Right lobe of liver (tissue), 6 donors: ENCODE measurements around the gene PIF1. TPM values are rescaled to one million over a fixed set of nuclear protein-coding genes. Genes with fewer than 3 reads are reported as not detected.

ENCODE experiments used
- ATAC-seq, 4 donors: fragments of 200-7000 bp; cut with Tn5 transposase; one replicate each; pipeline ENCODE4 v1.9.1; 2020; ENCODE audit warnings: mild to moderate bottlenecking in 4 of 4, moderate library complexity in 4 of 4
- DNase-seq, 3 donors: peaks; one replicate each; pipeline ENCODE4 v3.0.0-alpha.2; 2020
- H3K27ac ChIP-seq, 3 donors: fragments of 200-600 bp; one replicate each; pipeline ENCODE4 v1.8.0; 2022
- H3K27me3 ChIP-seq, 2 donors: fragments of 200-600 bp; one replicate each; pipeline ENCODE4 v1.8.0; 2022
- H3K36me3 ChIP-seq, 4 donors: fragments of 200-600 bp; sonication (generic) in 1 of 4; one replicate each; pipeline versions ENCODE4 v1.5.1 to v1.8.0; 2017 to 2022; ENCODE audit warnings: control low read depth in 1 of 4
- H3K4me1 ChIP-seq, 4 donors: fragments of 200-600 bp; sonication (generic) in 1 of 4; one replicate each; pipeline versions ENCODE4 v1.5.1 to v1.8.0; 2017 to 2022; ENCODE audit warnings: control low read depth in 1 of 4
- H3K4me3 ChIP-seq, 3 donors: fragments of 200-600 bp; one replicate each; pipeline ENCODE4 v1.8.0; 2022
- H3K9me3 ChIP-seq, 4 donors: fragments of 200-600 bp; sonication (generic) in 1 of 4; one replicate each; pipeline versions ENCODE4 v1.5.1 to v1.8.0; 2017 to 2022; ENCODE audit warnings: control low read depth in 1 of 4
- CTCF ChIP-seq, 4 donors: fragments of 200-600 bp in 3 of 4; fragments of 450-650 bp in 1 of 4; IDR thresholded peaks; one replicate each; pipeline versions ENCODE4 v1.5.1 to v1.8.0; 2016 to 2022; ENCODE audit warnings: antibody characterized with exemption in 4 of 4, mild to moderate bottlenecking in 2 of 4
- POLR2A ChIP-seq: fragments of 450-650 bp; IDR thresholded peaks from one replicate; pipeline ENCODE4 v1.6.1; 2017; ENCODE audit warnings: antibody characterized with exemption, mild to moderate bottlenecking
- WGBS: methylation state at CpG from one replicate; pipeline ENCODE4 v1.1.6; 2018; ENCODE audit warnings: low coverage, low lambda C conversion rate; ENCODE audit not compliant: insufficient coverage; ENCODE audit errors: missing lambda C conversion rate; 5-methylcytosine and 5-hydroxymethylcytosine counted together
- intact Hi-C, 2 donors: fragments of 100-400 bp; cut with DNase I; formaldehyde crosslinking; loops; one replicate each; pipeline versions ENCODE4 v1.11.2 to v1.14.1; 2022
- total RNA-seq, 6 experiments: library from RNA; depleted of rRNA in 2 of 6; stranded (reverse); fragments of >200 nt in 2 of 6; fragmentation: NEBNext Ultra II Directional in 3 of 6; extraction: Animal tissue kit (Norgen Biotek cat#: 25700) in 3 of 6; gene quantifications; one replicate each; pipeline versions ENCODE4 v1.1.0 to v1.2.4, GENCODE V29; 2016 to 2023
- donor health status: DM: no; HTN: yes; CAD: no.
- donor health status: DM: no; HTN: no; CAD: no.
- donor health status: DM: no; HTN: no; CAD: no.
- donor health status: DM: no; HTN: yes; CAD: no.
- donor health status: DM: no; HTN: yes; CAD: no.

The PIF1 gene
- total RNA-seq, 6 experiments from 2014 or later: 0.11 to 1.00 (median 0.36) TPM

GRCh38 chr15:64856429-64857145 is 31.1 kb upstream of the PIF1 start:
- H3K27me3 ChIP-seq: no peaks in the 10 kb centered on the region
- DNase-seq: no peak
- H3K4me3 ChIP-seq: no peak overlapping the region
- ATAC-seq: peak; percentile 11 to 43 (median 36)
- TF ChIP-seq CTCF (IDR thresholded peaks at IDR 0.05): no peak
- TF ChIP-seq POLR2A: no peak
- H3K4me1 ChIP-seq: no peaks in the 10 kb centered on the region
- peak overlapping the region in 2 of 3 donors; percentile 31 to 47 for H3K27ac ChIP-seq
- no peaks in the 10 kb centered on the region for H3K9me3 ChIP-seq
- 48% methylated on average over 4 of the region's 5 CpGs for WGBS
- intact Hi-C loops: no loop called here
- H3K36me3 ChIP-seq: peaks cover 0 to 20% (median 1%) of the 10 kb centered on the region in 4 donors

GRCh38 chr15:64855205-64855975 is 29.9 kb upstream of the PIF1 start:
- Histone ChIP-seq H3K36me3 (peaks cover 0 to 10% (median 1%) of the 10 kb centered on the region in 4 donors), H3K27me3 (no peaks in the 10 kb centered on the region), H3K4me3 (no peak overlapping the region), H3K9me3 (no peaks in the 10 kb centered on the region), H3K4me1 (no peaks in the 10 kb centered on the region), H3K27ac (no peak overlapping the region)
- no peak for DNase-seq
- 67% methylated on average over 1 of the region's 7 CpGs for WGBS
- ATAC-seq: no peak
- intact Hi-C loops: no loop called here
- TF ChIP-seq POLR2A: no peak
- no peak for TF ChIP-seq CTCF (IDR thresholded peaks at IDR 0.05)

DNA sequence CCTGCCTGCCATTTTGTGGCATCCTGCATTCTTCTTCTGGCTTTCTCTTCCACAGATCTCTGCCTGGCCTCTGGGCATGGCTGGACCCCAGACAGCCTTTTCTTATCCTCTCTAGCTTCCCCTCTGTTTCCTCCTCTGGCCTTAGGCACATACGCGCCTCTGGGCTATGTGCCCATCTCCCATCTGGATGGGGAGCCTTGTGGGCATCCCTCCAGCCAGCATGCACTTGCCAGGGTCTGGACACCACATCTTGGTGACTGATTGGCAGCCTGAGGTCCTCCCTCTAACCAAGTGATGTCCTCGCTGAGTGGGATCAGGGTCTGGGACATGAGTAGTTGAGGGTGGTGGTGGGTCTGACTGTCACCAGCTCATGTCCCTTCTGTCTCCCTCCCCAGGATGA is 29.1 kb upstream of the PIF1 start:
- TF ChIP-seq POLR2A (no peak), CTCF (IDR thresholded peaks at IDR 0.05) (no peak)
- peaks cover 0 to 10% (median 0%) of the 10 kb centered on the region in 4 donors for H3K36me3 ChIP-seq
- intact Hi-C loops: no loop called here
- no peak overlapping the region for H3K4me3 ChIP-seq
- no peak overlapping the region for H3K27ac ChIP-seq
- no peaks in the 10 kb centered on the region for H3K4me1 ChIP-seq
- no peaks in the 10 kb centered on the region for H3K9me3 ChIP-seq
- no peaks in the 10 kb centered on the region for H3K27me3 ChIP-seq
- WGBS: 83% methylated on average over 3 of the region's 3 CpGs
- ATAC-seq (no peak), DNase-seq (no peak)

- H3K4me3 ChIP-seq: no peak overlapping the region
- no peak for DNase-seq
- ATAC-seq: peak in 1 of 4 donors; percentile 7
- no peak overlapping the region for H3K27ac ChIP-seq
- TF ChIP-seq CTCF (IDR thresholded peaks at IDR 0.05): no peak
- TF ChIP-seq POLR2A: no peak
- peaks cover 0 to 15% (median 0%) of the 10 kb centered on the region in 4 donors for H3K36me3 ChIP-seq
- no peaks in the 10 kb centered on the region for H3K27me3 ChIP-seq
- no peaks in the 10 kb centered on the region for H3K9me3 ChIP-seq
- intact Hi-C loops: no loop called here
- H3K4me1 ChIP-seq: no peaks in the 10 kb centered on the region
- WGBS: no CpG with 5 or more reads among the region's 4 CpGs
These were observed 28.6 kb upstream of the PIF1 start for GRCh38 chr15:64854041-64854440.
